Stimulated activated CD4-positive, alpha-beta T cell treated with anti-CD3 and anti-CD28 coated beads, Interleukin-1b, Interleukin-23, amount 100 ng/mL, for 4 hours (primary cell): ENCODE measurements around the gene EPHB3.

Experiments used
- DNase-seq, 2 donors: peaks; one replicate each; pipeline ENCODE4 v3.0.0-alpha.2; 2020; ENCODE audit warnings: low read depth in 2 of 2

EPHB3 gene

GRCh38 chr3:184561061-184561912, at the start of gene EPHB3:
Gene EPHB3 (plus strand): TSS chr3:184561785. CDS start chr3:184562236, 451 bp downstream.
- DNase-seq, result peak; percentile 75 to 87

GRCh38 chr3:184512621-184513020, 49.0 kb upstream of the EPHB3 start:
- DNase-seq, result no peak

GRCh38 chr3:184513276-184514170, 48.1 kb upstream of the EPHB3 start:
- DNase-seq, result peak; percentile 76 to 77

GRCh38 chr3:184514171-184514490, 47.5 kb upstream of the EPHB3 start:
- no peak for DNase-seq

- no peak for DNase-seq
These were observed 37.6 kb upstream of the EPHB3 start for GRCh38 chr3:184523825-184524615.

- DNase-seq, result no peak
These were observed 36.6 kb upstream of the EPHB3 start for GRCh38 chr3:184524981-184525336.

- DNase-seq, result peak in 1 of 2 donors; percentile 9
These were observed 36.1 kb upstream of the EPHB3 start for GRCh38 chr3:184525337-184526087.

- DNase-seq, result no peak
These were observed 35.5 kb upstream of the EPHB3 start for GRCh38 chr3:184526088-184526433.

GRCh38 chr3:184531626-184532280, 29.8 kb upstream of the EPHB3 start:
- no peak for DNase-seq

GRCh38 chr3:184532940-184533732, 28.4 kb upstream of the EPHB3 start:
- no peak for DNase-seq

- no peak for DNase-seq
These were observed 23.5 kb upstream of the EPHB3 start for GRCh38 chr3:184537885-184538665.

GRCh38 chr3:184538666-184539431, 22.7 kb upstream of the EPHB3 start:
- DNase-seq, result no peak

GRCh38 chr3:184539801-184540435, 21.7 kb upstream of the EPHB3 start:
- DNase-seq, result no peak

GRCh38 chr3:184540777-184541681, 20.6 kb upstream of the EPHB3 start:
- peak; percentile 68 to 70 for DNase-seq

GRCh38 chr3:184541886-184542562, 19.6 kb upstream of the EPHB3 start:
- DNase-seq, result no peak

GRCh38 chr3:184542577-184542976, 19.0 kb upstream of the EPHB3 start:
- DNase-seq, result no peak
